Astrocyte (in vitro differentiated cells and primary cell): Measurements from ENCODE around the gene MCM3AP.

Experiments
- EZH2 ChIP-seq: IDR thresholded peaks from 2 replicates; pipeline ENCODE4 v1.6.1; 2012; ENCODE audit warnings: mild to moderate bottlenecking, low read length, inconsistent platforms; ENCODE audit not compliant: insufficient read depth
- TF ChIP-seq, protein P1 (sequence below): IDR thresholded peaks from 2 replicates; pipeline ENCODE4 v1.5.1; 2011; ENCODE audit warnings: low read depth, mild to moderate bottlenecking, inconsistent platforms, low read length, moderate library complexity; ENCODE audit not compliant: insufficient read depth

DNA sequence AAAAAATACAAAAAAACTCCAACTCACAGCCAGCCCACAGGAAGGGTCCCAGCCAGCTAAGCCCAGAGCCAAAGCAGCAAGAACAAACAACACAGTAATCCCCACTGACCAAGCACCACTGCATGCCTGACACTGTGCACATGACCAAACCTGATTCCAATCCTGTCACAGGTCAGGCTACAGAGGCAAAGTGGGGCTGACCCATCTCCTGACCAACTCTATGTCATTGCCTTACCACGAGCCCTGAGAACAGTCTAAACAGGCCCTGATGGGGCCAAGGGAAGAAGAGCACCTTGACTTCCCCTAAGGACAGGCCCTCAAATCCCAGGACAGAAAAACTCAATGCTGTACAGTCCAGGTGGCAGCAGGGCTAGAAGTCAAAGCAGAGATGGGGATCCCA, 59.3 kb downstream of the MCM3AP start:
- TF ChIP-seq, protein P1, sequence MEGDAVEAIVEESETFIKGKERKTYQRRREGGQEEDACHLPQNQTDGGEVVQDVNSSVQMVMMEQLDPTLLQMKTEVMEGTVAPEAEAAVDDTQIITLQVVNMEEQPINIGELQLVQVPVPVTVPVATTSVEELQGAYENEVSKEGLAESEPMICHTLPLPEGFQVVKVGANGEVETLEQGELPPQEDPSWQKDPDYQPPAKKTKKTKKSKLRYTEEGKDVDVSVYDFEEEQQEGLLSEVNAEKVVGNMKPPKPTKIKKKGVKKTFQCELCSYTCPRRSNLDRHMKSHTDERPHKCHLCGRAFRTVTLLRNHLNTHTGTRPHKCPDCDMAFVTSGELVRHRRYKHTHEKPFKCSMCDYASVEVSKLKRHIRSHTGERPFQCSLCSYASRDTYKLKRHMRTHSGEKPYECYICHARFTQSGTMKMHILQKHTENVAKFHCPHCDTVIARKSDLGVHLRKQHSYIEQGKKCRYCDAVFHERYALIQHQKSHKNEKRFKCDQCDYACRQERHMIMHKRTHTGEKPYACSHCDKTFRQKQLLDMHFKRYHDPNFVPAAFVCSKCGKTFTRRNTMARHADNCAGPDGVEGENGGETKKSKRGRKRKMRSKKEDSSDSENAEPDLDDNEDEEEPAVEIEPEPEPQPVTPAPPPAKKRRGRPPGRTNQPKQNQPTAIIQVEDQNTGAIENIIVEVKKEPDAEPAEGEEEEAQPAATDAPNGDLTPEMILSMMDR = no peak
- no peak for TF ChIP-seq EZH2
